Left lung (tissue), 10 donors: ENCODE results near the gene SCTR. TPM values are rescaled to one million over a fixed set of nuclear protein-coding genes. Genes with fewer than 3 reads are reported as not detected.
"Not testable (repeated sequence)": the region's sequence is repeated elsewhere in the genome, so short reads cannot be mapped to it uniquely, and the experiment has no call there.

Experiments used
- ATAC-seq: fragments of 200-7000 bp; cut with Tn5 transposase; one replicate; pipeline ENCODE4 v1.9.1; 2020; ENCODE audit warnings: moderate library complexity
- DNase-seq, 4 donors: peaks; one replicate each; pipeline ENCODE4 v3.0.0-alpha.2; 2013 to 2020
- H3K27ac ChIP-seq, 2 donors: fragments of 200-600 bp; sonication (generic) in 1 of 2; one replicate each; pipeline versions ENCODE4 v1.5.0 to v1.8.0; 2020 to 2021
- H3K27me3 ChIP-seq, 2 donors: fragments of 200-600 bp; sonication (generic) in 1 of 2; one replicate each; pipeline versions ENCODE4 v1.5.0 to v1.8.0; 2020 to 2021
- H3K36me3 ChIP-seq, 2 donors: fragments of 200-600 bp; sonication (generic) in 1 of 2; one replicate each; pipeline versions ENCODE4 v1.5.0 to v1.8.0; 2020 to 2021
- H3K4me1 ChIP-seq, 2 donors: fragments of 200-600 bp; one replicate each; pipeline ENCODE4 v1.8.0; 2021
- H3K4me3 ChIP-seq, 2 donors: fragments of 200-600 bp; sonication (generic) in 1 of 2; one replicate each; pipeline versions ENCODE4 v1.5.0 to v1.8.0; 2020 to 2021; ENCODE audit warnings: mild to moderate bottlenecking in 1 of 2
- H3K9me3 ChIP-seq, 2 donors: fragments of 200-600 bp; sonication (generic) in 1 of 2; one replicate each; pipeline versions ENCODE4 v1.5.0 to v1.8.0; 2020 to 2021
- CTCF ChIP-seq, 2 donors: fragments of 200-600 bp; sonication (generic) in 1 of 2; IDR thresholded peaks; one replicate each; pipeline versions ENCODE4 v1.5.0 to v1.8.0; 2021; ENCODE audit warnings: antibody characterized with exemption in 2 of 2
- intact Hi-C, 2 donors: fragments of 100-400 bp; cut with DNase I; formaldehyde crosslinking; loops; one replicate each; pipeline versions ENCODE4 v1.11.2 to v1.14.2; 2022
- polyA plus RNA-seq, 6 donors: library from polyadenylated mRNA; unstranded; fragments of 120-200 nt; gene quantifications; one replicate each; pipeline ENCODE4 v1.2.1, GENCODE V29; 2013; ENCODE audit not compliant: insufficient read length in 6 of 6
- total RNA-seq, 2 donors: library from RNA; stranded (reverse); fragmentation: NEBNext Ultra II Directional; extraction: Animal tissue kit (Norgen Biotek cat#: 25700); gene quantifications; one replicate each; pipeline ENCODE4 v1.2.1, GENCODE V29; 2021
- donor health status: DM: no; HTN: yes; CAD: no.
- donor health status: DM: no; HTN: no; CAD: no.

The SCTR gene
- total and polyA plus RNA-seq, 8 donors = 2.2 to 13.7 (median 8.0) TPM

GRCh38 chr2:119414894-119415293 is 109.4 kb downstream of the SCTR start:
- Histone ChIP-seq H3K9me3 (no peaks in the 10 kb centered on the region), H3K27ac (no peak overlapping the region), H3K4me3 (no peak overlapping the region), H3K4me1 (no peaks in the 10 kb centered on the region), H3K36me3 (no peaks in the 10 kb centered on the region), H3K27me3 (no peaks in the 10 kb centered on the region)
- TF ChIP-seq CTCF (IDR thresholded peaks at IDR 0.05) = no peak
- intact Hi-C loops = no loop called here
- ATAC-seq (no peak), DNase-seq (no peak)

- intact Hi-C loops = loop anchor here in 1 of 2 donors (10.0 kb wide), 1 partner anchor 65 kb away; no protein-coding TSS in a partner anchor
- H3K27ac ChIP-seq = no peak overlapping the region
- no peak overlapping the region for H3K4me3 ChIP-seq
- TF ChIP-seq CTCF (IDR thresholded peaks at IDR 0.05) = no peak
- DNase-seq = no peak
- no peaks in the 10 kb centered on the region for H3K27me3 ChIP-seq
- H3K36me3 ChIP-seq = no peaks in the 10 kb centered on the region
- no peaks in the 10 kb centered on the region for H3K9me3 ChIP-seq
- H3K4me1 ChIP-seq = peaks cover 0 to 5% of the 10 kb centered on the region in 2 donors
- no peak for ATAC-seq
Measured at GRCh38 chr2:119409506-119409905, 114.8 kb downstream of the SCTR start.

GRCh38 chr2:119408221-119408619 is 116.1 kb downstream of the SCTR start:
- Histone ChIP-seq H3K27me3 (no peaks in the 10 kb centered on the region), H3K36me3 (no peaks in the 10 kb centered on the region), H3K4me3 (no peak overlapping the region), H3K27ac (no peak overlapping the region), H3K4me1 (peaks cover 0 to 5% of the 10 kb centered on the region in 2 donors), H3K9me3 (no peaks in the 10 kb centered on the region)
- DNase-seq (peak in 1 of 4 donors; percentile 55), ATAC-seq (peak; percentile 87)
- intact Hi-C loops = loop anchor here in 1 of 2 donors (10.0 kb wide), 1 partner anchor 67 kb away; no protein-coding TSS in a partner anchor
- no peak for TF ChIP-seq CTCF (IDR thresholded peaks at IDR 0.05)

GRCh38 chr2:119407430-119408220 is 116.7 kb downstream of the SCTR start:
- intact Hi-C loops = loop anchor here (2.0 to 10.0 kb wide), 2 partner anchors 67 to 69 kb away; no protein-coding TSS in a partner anchor
- H3K9me3 ChIP-seq = no peaks in the 10 kb centered on the region
- no peak overlapping the region for H3K27ac ChIP-seq
- no peaks in the 10 kb centered on the region for H3K27me3 ChIP-seq
- peak; percentile 64 to 82 for TF ChIP-seq CTCF (IDR thresholded peaks at IDR 0.05)
- DNase-seq (peak in 2 of 4 donors; percentile 57 to 72), ATAC-seq (peak; percentile 95)
- H3K36me3 ChIP-seq = no peaks in the 10 kb centered on the region
- H3K4me3 ChIP-seq = no peak overlapping the region
- H3K4me1 ChIP-seq = peaks cover 5% of the 10 kb centered on the region in 2 donors

GRCh38 chr2:119405151-119405550 is 119.1 kb downstream of the SCTR start:
- TF ChIP-seq CTCF (IDR thresholded peaks at IDR 0.05) = no peak
- Histone ChIP-seq H3K4me1 (peaks cover 5% of the 10 kb centered on the region in 2 donors), H3K9me3 (no peaks in the 10 kb centered on the region), H3K36me3 (no peaks in the 10 kb centered on the region), H3K27ac (no peak overlapping the region), H3K4me3 (no peak overlapping the region), H3K27me3 (no peaks in the 10 kb centered on the region)
- intact Hi-C loops = loop anchor here in 1 of 2 donors (10.0 kb wide), 1 partner anchor 70 kb away; no protein-coding TSS in a partner anchor
- DNase-seq (no peak), ATAC-seq (no peak)

GRCh38 chr2:119403618-119404017 is 120.7 kb downstream of the SCTR start:
- not testable (repeated sequence) for H3K9me3 ChIP-seq, ATAC-seq, H3K4me1 ChIP-seq, H3K36me3 ChIP-seq, H3K4me3 ChIP-seq, DNase-seq, H3K27ac ChIP-seq, H3K27me3 ChIP-seq
- intact Hi-C loops = loop anchor here in 1 of 2 donors (10.0 kb wide), 1 partner anchor 71 kb away; no protein-coding TSS in a partner anchor
